ENCODE data around the gene PRRT1B.

DNA sequence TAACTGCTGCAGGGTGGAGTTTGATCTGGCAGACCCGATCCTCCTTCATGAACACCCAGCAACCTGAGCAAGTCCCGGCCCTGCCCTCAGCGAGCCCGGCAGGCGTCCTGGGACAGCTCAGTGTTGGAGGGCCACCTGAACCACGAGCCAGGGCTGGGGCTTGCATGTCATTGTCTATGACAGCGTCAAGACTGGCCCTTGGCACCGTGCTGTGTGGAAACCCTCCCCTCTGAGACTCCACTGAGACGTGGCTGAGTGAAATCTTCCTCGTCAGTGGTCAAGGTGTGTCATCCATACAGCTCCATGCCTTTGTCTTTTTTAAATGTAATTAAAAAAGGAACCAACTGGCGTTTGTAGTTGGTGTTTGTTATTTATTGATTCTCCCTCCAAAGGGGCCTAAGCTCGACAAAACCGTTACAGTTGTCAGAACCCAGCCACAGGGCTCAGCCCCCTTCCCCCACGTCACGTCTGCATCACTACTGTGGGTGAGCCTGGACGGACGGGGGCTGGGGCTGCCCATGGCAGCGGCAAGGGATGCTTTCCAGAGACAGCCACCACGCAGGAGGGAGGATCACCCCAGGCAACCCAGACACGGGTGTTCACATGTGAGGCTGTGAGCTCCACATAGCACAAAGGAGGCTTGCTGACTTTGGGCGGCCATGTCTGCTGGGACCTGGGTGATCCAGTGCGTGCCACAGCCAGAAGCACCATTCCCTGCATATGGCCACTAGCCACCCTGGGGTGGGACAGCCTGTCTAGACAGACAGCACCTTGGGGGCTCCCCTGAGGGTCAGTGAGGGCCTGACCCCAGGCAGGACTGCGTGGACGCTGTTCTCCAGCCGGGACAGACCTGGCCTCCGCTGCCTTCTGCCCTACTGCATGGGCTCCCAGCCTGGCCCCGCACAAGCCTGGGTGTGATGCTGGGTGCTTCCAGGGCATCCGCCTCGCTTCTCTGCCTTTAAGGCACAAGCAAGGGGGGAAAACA is 21.6 kb upstream of the PRRT1B start:
- TF ChIP-seq, protein P1, sequence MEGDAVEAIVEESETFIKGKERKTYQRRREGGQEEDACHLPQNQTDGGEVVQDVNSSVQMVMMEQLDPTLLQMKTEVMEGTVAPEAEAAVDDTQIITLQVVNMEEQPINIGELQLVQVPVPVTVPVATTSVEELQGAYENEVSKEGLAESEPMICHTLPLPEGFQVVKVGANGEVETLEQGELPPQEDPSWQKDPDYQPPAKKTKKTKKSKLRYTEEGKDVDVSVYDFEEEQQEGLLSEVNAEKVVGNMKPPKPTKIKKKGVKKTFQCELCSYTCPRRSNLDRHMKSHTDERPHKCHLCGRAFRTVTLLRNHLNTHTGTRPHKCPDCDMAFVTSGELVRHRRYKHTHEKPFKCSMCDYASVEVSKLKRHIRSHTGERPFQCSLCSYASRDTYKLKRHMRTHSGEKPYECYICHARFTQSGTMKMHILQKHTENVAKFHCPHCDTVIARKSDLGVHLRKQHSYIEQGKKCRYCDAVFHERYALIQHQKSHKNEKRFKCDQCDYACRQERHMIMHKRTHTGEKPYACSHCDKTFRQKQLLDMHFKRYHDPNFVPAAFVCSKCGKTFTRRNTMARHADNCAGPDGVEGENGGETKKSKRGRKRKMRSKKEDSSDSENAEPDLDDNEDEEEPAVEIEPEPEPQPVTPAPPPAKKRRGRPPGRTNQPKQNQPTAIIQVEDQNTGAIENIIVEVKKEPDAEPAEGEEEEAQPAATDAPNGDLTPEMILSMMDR (IDR thresholded peaks at IDR 0.05) = no peak
- no peak for TF ChIP-seq EZH2 (IDR thresholded peaks at IDR 0.05; ENCODE audit: borderline replicate concordance, insufficient read depth, low read depth, low read length, poor library complexity, severe bottlenecking)
